Posterior vena cava (tissue), 2 donors: ENCODE data around the gene ARL5B. TPM values are rescaled to one million over a fixed set of nuclear protein-coding genes. Genes with fewer than 3 reads are reported as not detected.
"Not testable (repeated sequence)": the region's sequence is repeated elsewhere in the genome, so short reads cannot be mapped to it uniquely, and the experiment has no call there.

ENCODE experiments used
- DNase-seq: peaks from one replicate; pipeline ENCODE4 v3.0.0-alpha.2; 2020; ENCODE audit warnings: low spot score
- intact Hi-C, 2 donors: fragments of 100-400 bp; cut with DNase I; formaldehyde crosslinking; loops; one replicate each; pipeline versions ENCODE4 v1.14.1 to v1.14.2; 2022 to 2023
- long read RNA-seq, 2 donors: library from polyadenylated mRNA; unstranded; transcript quantifications; one replicate each; pipeline ENCODE4 v2.0.0, GENCODE V29; 2020 to 2021
- total RNA-seq, 2 donors: library from RNA; stranded (reverse); fragmentation: NEBNext Ultra II Directional; extraction: Animal tissue kit (Norgen Biotek cat#: 25700); gene quantifications; one replicate each; pipeline ENCODE4 v1.2.1, GENCODE V29; 2021
- donor health status: DM: yes; HTN: yes; CAD: no.
- donor health status: DM: yes; HTN: yes; CAD: no.

Gene ARL5B
- total RNA-seq = 10 to 100 TPM; 10.4 to 12.9 TPM
- long read RNA-seq, donor 1, full-length matches to known transcripts = 2 of 2 reads
- long read RNA-seq, donor 1, partial matches to known transcripts = 0 of 2 reads
- long read RNA-seq, donor 1, other reads (novel, unspliced or antisense) = 0 of 2 reads
- long read RNA-seq, donor 2, full-length matches to known transcripts = 1 of 1 reads
- long read RNA-seq, donor 2, partial matches to known transcripts = 0 of 1 reads
- long read RNA-seq, donor 2, other reads (novel, unspliced or antisense) = 0 of 1 reads

DNA sequence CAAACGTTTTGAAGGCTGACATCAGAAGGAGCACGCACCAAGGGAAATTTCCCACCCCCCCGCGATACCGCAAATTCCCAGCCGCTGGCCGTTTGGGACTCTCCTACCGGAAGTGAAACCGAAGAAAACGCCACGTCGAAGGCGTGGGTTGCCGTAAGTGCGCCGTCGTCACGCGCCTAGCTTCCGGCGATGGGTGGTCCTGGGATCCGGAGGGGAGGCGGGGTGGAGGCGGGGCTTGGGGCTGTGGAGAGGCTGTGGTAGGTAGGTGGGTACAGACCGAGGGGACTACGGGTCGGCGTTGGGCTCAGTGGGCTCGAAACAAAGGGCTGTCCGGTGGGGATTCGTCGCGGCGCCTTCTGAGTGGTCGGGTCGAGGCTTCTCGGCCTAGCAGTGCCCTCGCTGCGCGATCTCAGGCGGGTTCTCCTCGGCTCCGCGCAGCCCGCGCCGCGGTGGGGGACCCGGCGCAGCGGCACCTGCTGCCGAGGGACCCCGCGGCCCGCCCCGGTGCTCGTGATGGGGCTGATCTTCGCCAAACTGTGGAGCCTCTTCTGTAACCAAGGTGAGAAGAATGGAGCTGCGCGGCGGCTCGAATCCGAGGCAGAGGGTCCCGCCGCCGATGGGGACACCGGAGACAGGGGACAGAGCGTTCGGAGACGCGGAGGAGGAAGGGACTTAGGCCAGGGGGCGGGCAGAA lies at the start of gene ARL5B:
TSS of gene ARL5B (plus strand) at position 307 of the 694 bp plus-strand sequence. CDS start at position 514, 207 bp downstream.
- intact Hi-C loops = no loop called here
- peak; percentile 99 for DNase-seq

DNA sequence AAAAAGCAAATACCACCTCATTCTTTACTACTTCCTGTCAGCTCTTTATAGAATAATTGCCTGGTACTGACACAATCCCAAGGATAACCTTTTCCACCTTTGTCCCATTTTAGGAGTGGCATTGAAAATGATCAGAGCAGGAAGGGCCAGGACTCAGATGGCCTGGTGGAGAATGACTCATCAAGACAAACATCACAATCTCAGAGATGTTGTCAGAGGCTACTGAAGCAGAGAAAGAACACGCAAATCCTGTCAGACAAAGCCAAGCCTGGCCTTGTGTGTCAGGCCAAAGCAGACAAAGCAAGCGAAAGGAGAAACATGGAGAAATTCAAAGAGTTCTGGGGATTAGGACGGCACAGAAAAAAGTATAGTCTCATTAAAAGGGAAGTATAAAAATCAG lies 48.7 kb upstream of the ARL5B start:
- intact Hi-C loops = no loop called here
- DNase-seq = no peak

- intact Hi-C loops = no loop called here
- no peak for DNase-seq
Observed at GRCh38 chr10:18611168-18611567, 48.1 kb upstream of the ARL5B start.

- intact Hi-C loops = no loop called here
- DNase-seq = no peak
Observed at GRCh38 chr10:18615618-18616017, 43.6 kb upstream of the ARL5B start.

DNA sequence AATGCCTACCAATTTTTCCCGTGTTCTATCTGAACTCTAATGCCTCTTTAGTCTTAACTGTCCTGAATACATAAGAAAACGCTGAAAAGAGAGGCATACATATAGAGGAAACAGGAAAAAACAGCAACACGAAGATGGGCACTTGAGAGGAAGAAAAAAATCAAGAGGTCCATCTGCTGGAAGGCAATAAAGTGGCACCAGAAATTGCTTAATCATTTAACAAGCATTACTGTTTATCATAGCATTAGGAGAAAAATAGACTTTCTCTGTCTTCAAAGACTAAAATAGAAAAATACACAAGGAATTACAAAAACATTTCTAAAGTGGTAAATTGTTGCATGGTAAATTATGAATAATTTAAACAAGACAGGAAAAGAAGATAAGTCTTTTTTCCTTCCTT lies 42.9 kb upstream of the ARL5B start:
- no peak for DNase-seq
- intact Hi-C loops = no loop called here

DNA sequence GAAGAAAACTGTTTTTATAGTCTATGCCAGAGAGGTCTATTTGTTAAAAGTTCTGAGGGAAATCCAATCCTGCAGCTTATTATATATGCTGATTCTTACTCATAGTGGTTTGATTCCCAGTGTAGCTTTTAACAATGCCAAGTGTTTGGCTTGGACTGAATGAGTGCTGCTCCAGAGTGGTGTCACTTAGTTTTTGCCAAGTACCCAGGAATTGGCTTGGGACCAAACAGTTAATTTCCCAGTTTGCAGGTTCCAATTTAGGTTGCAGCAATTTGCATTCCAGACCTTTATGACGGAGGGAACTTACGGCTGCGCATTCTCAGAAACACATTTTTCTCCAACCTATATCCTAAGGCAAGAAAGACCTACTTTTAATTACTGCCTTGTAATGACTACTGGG lies 40.2 kb upstream of the ARL5B start:
- DNase-seq = no peak
- intact Hi-C loops = no loop called here

GRCh38 chr10:18620856-18621255 lies 38.4 kb upstream of the ARL5B start:
- DNase-seq = no peak
- intact Hi-C loops = no loop called here

GRCh38 chr10:18623671-18624070 lies 35.6 kb upstream of the ARL5B start:
- intact Hi-C loops, DNase-seq: not testable (repeated sequence)

- intact Hi-C loops = no loop called here
- no peak for DNase-seq
Observed at GRCh38 chr10:18625886-18626285, 33.3 kb upstream of the ARL5B start.

DNA sequence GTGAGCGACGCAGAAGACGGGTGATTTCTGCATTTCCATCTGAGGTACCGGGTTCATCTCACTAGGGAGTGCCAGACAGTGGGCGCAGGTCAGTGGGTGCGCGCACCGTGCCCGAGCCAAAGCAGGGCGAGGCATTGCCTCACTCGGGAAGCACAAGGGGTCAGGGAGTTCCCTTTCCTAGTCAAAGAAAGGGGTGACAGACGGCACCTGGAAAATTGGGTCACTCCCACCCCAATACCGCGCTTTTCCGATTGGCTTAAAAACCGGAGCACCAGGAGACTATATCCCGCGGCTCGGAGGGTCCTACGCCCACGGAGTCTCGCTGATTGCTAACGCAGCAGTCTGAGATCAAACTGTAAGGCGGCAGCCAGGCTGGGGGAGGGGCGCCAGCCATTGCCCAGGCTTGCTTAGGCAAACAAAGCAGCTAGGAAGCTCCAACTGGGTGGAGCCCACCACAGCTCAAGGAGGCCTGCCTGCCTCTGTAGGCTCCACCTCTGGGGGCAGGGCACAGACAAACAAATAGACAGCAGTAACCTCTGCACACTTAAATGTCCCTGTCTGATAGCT lies 31.7 kb upstream of the ARL5B start:
- peak; percentile 93 for DNase-seq
- intact Hi-C loops = not testable (repeated sequence)

DNA sequence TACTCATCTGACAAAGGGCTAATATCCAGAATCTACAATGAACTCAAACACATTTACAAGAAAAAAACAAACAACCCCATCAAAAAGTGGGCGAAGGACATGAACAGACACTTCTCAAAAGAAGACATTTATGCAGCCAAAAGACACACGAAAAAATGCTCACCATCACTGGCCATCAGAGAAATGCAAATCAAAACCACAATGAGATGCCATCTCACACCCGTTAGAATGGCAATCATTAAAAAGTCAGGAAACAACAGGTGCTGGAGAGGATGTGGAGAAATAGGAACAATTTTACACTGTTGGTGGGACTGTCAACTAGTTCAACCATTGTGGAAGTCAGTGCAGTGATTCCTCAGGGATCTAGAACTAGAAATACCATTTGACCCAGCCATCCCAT lies 26.7 kb upstream of the ARL5B start:
- intact Hi-C loops = not testable (repeated sequence)

GRCh38 chr10:18635995-18636394 lies 23.2 kb upstream of the ARL5B start:
- DNase-seq = no peak
- intact Hi-C loops = no loop called here

More for the DNA sequence above, 26.7 kb upstream of the ARL5B start:
- DNase-seq = not testable (repeated sequence)

GRCh38 chr10:18637400-18637799 lies 21.8 kb upstream of the ARL5B start:
- intact Hi-C loops, DNase-seq: not testable (repeated sequence)

GRCh38 chr10:18639719-18640118 lies 19.5 kb upstream of the ARL5B start:
- DNase-seq, intact Hi-C loops: not testable (repeated sequence)

DNA sequence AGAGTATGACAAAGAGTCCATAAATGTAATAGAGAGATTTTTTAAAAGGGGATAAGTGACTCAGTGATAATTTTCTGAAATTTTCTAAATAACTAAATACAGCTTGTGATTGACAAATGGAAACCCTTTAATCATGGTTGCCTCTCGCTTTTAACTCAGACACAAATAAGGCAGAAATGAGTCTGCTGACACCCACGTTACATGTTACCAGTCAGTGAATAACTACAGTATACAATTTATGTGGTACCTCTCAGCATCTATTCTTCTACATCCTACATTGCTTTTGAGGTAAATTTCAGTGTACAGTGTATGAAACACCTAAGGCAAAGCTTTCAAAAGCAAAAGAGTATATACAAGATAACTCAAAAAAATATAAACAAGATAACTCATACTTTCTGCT lies 12.1 kb upstream of the ARL5B start:
- intact Hi-C loops = no loop called here
- DNase-seq = no peak

GRCh38 chr10:18647945-18648344 lies 11.3 kb upstream of the ARL5B start:
- no peak for DNase-seq
- intact Hi-C loops = no loop called here

DNA sequence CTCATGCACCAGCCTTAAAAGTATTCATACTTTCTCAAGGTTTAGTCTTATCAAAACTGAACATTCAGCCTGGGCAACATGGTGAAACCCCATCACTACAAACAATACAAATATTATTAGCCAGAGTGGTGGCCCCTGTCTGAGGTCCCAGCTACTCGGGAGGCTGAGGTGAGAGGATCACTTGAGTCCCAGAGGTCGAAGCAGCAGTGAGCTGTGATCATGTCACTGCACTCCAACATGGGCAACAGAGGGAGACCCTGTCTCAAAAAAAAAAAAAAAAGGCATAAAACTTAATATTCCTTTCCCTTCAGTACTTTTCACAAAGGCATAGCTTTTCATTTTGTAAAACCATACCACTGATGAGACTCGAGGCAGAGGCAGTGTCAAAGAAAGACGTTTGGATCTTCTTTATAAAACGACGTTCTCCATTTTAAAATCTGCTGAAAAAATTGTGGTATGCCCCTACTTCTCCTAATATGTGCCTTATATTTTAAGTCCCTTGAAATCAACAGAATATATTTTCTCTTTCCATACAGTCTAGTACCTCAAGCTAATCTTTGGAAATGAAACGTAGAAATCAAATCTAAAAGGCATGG lies 9.8 kb upstream of the ARL5B start:
- intact Hi-C loops = no loop called here
- DNase-seq = no peak

- intact Hi-C loops = no loop called here
- no peak for DNase-seq
Observed at GRCh38 chr10:18650404-18650997, 8.7 kb upstream of the ARL5B start.

DNA sequence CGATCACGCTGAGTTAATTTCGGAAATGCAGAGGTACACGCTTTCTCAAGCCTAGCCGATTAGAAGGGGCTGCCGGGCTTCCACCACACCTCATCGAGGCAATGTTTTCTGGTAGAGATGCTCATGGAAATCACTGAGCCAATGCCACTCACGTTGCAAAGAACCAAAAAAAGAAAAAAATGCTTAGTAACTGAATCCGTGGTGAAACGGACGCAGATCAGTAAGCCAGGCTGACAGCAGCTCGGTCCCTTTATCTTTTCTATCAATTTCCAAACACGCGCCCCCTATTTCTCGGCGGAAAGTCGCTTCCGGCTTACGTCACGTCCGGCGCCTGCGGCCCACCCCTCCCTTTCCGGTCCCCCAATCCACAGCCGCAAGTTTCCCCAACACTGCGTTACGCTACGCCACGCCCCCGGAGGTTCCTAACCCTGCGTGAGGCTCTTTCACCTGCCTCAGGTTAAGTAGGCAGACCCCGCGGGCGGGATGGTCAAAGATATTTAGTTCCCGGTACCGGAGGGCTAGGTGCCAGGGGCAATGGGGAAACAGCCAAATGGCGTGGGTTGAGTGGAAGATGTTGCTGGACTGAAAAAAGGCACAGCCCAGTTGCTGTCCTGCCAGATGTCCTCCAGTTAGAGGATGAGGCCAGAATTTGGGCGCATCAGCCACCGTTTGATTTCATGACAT lies 7.8 kb upstream of the ARL5B start, which contains the start of gene NSUN6:
TSS of gene NSUN6 (minus strand) at position 264 of the 684 bp plus-strand sequence. CDS start 384 bp downstream, outside the sequence.
- intact Hi-C loops = no loop called here
- DNase-seq = peak; percentile 97
